Urinary bladder (tissue), 4 donors: ENCODE results near the gene QSOX2. TPM values are rescaled to one million over a fixed set of nuclear protein-coding genes. Genes with fewer than 3 reads are reported as not detected.

ENCODE experiments used
- DNase-seq: peaks from one replicate; pipeline ENCODE4 v3.0.0-alpha.2; 2015; ENCODE audit errors: extremely low spot score
- H3K27ac ChIP-seq: one replicate; pipeline ENCODE4 v1.5.1; 2013; ENCODE audit warnings: low read depth, mild to moderate bottlenecking, moderate library complexity
- H3K36me3 ChIP-seq: one replicate; pipeline ENCODE4 v1.6.1; 2013; ENCODE audit warnings: mild to moderate bottlenecking, moderate library complexity; ENCODE audit not compliant: insufficient read depth
- H3K4me1 ChIP-seq: one replicate; pipeline ENCODE4 v1.6.1; 2013; ENCODE audit warnings: mild to moderate bottlenecking, moderate library complexity; ENCODE audit not compliant: insufficient read depth
- H3K4me3 ChIP-seq: one replicate; pipeline ENCODE4 v1.5.1; 2013; ENCODE audit warnings: low read depth, low read length
- WGBS: extraction: QIAGEN DNeasy Blood & Tissue Kit; methylation state at CpG from one replicate; pipeline ENCODE4 v1.1.7; 2013; 5-methylcytosine and 5-hydroxymethylcytosine counted together
- polyA plus RNA-seq: library from polyadenylated mRNA; stranded (reverse); fragments of 200-250 nt; gene quantifications from one replicate; pipeline ENCODE4 v1.2.3, GENCODE V29; 2013
- total RNA-seq: library from RNA; depleted of rRNA; stranded (reverse); fragments of >200 nt; gene quantifications from one replicate; pipeline ENCODE4 v1.2.3, GENCODE V29; 2014
- donor health status: healthy with polysubstance abuse.
- donor health status: healthy.

QSOX2 gene
- total and polyA plus RNA-seq, 2 donors = 7.6 to 7.8 TPM

GRCh38 chr9:136286359-136286986, 40.9 kb upstream of the QSOX2 start:
- Histone ChIP-seq H3K4me1 (no peaks in the 10 kb centered on the region), H3K36me3 (no peaks in the 10 kb centered on the region), H3K27ac (no peak overlapping the region), H3K4me3 (no peak overlapping the region)
- 84% methylated on average over 30 of the region's 30 CpGs for WGBS
- DNase-seq = no peak

- WGBS = 78% methylated on average over 28 of the region's 28 CpGs
- DNase-seq = no peak
Measured at GRCh38 chr9:136285501-136286358, 40.1 kb upstream of the QSOX2 start.

GRCh38 chr9:136284951-136285350, 39.3 kb upstream of the QSOX2 start:
- Histone ChIP-seq H3K4me3 (no peak overlapping the region), H3K4me1 (no peaks in the 10 kb centered on the region), H3K27ac (no peak overlapping the region), H3K36me3 (no peaks in the 10 kb centered on the region)
- WGBS = 86% methylated on average over 19 of the region's 19 CpGs
- DNase-seq = no peak

More at GRCh38 chr9:136285501-136286358, 40.1 kb upstream of the QSOX2 start:
- H3K36me3 ChIP-seq = no peaks in the 10 kb centered on the region
- H3K4me3 ChIP-seq = no peak overlapping the region
- no peaks in the 10 kb centered on the region for H3K4me1 ChIP-seq
- no peak overlapping the region for H3K27ac ChIP-seq

- 69% methylated on average over 22 of the region's 22 CpGs for WGBS
- H3K4me1 ChIP-seq = no peaks in the 10 kb centered on the region
- H3K36me3 ChIP-seq = no peaks in the 10 kb centered on the region
- DNase-seq = no peak
- H3K4me3 ChIP-seq = no peak overlapping the region
- H3K27ac ChIP-seq = no peak overlapping the region
Measured at GRCh38 chr9:136284311-136284710, 38.7 kb upstream of the QSOX2 start.

GRCh38 chr9:136283291-136284235, 38.0 kb upstream of the QSOX2 start:
- H3K27ac ChIP-seq = no peak overlapping the region
- 13% methylated on average over 31 of the region's 32 CpGs for WGBS

GRCh38 chr9:136282272-136282861, 36.8 kb upstream of the QSOX2 start:
- DNase-seq = no peak
- H3K4me1 ChIP-seq = no peaks in the 10 kb centered on the region
- H3K4me3 ChIP-seq = no peak overlapping the region
- WGBS = 71% methylated on average over 14 of the region's 14 CpGs
- H3K36me3 ChIP-seq = no peaks in the 10 kb centered on the region
- H3K27ac ChIP-seq = no peak overlapping the region

More at GRCh38 chr9:136283291-136284235, 38.0 kb upstream of the QSOX2 start:
- no peak overlapping the region for H3K4me3 ChIP-seq
- no peaks in the 10 kb centered on the region for H3K4me1 ChIP-seq
- no peaks in the 10 kb centered on the region for H3K36me3 ChIP-seq
- DNase-seq = no peak

- H3K4me1 ChIP-seq = no peaks in the 10 kb centered on the region
- H3K36me3 ChIP-seq = no peaks in the 10 kb centered on the region
- DNase-seq = no peak
- no peak overlapping the region for H3K27ac ChIP-seq
- WGBS = 86% methylated on average over 39 of the region's 39 CpGs
- no peak overlapping the region for H3K4me3 ChIP-seq
Measured at GRCh38 chr9:136281421-136282271, 36.0 kb upstream of the QSOX2 start.

GRCh38 chr9:136280535-136281315, 35.1 kb upstream of the QSOX2 start:
- Histone ChIP-seq H3K4me3 (no peak overlapping the region), H3K36me3 (no peaks in the 10 kb centered on the region), H3K4me1 (no peaks in the 10 kb centered on the region), H3K27ac (no peak overlapping the region)
- DNase-seq = no peak
- 86% methylated on average over 16 of the region's 16 CpGs for WGBS

GRCh38 chr9:136279471-136279870, 33.9 kb upstream of the QSOX2 start:
- no peaks in the 10 kb centered on the region for H3K36me3 ChIP-seq
- 89% methylated on average over 6 of the region's 6 CpGs for WGBS

GRCh38 chr9:136278894-136279293, 33.3 kb upstream of the QSOX2 start:
- 88% methylated on average over 1 of the region's 1 CpG for WGBS
- Histone ChIP-seq H3K36me3 (no peaks in the 10 kb centered on the region), H3K4me3 (no peak overlapping the region), H3K27ac (no peak overlapping the region), H3K4me1 (no peaks in the 10 kb centered on the region)
- DNase-seq = no peak

More at GRCh38 chr9:136279471-136279870, 33.9 kb upstream of the QSOX2 start:
- Histone ChIP-seq H3K27ac (no peak overlapping the region), H3K4me1 (no peaks in the 10 kb centered on the region), H3K4me3 (no peak overlapping the region)
- no peak for DNase-seq

- Histone ChIP-seq H3K27ac (no peak overlapping the region), H3K4me3 (no peak overlapping the region), H3K36me3 (no peaks in the 10 kb centered on the region), H3K4me1 (no peaks in the 10 kb centered on the region)
- DNase-seq = no peak
- 87% methylated on average over 9 of the region's 9 CpGs for WGBS
Measured at GRCh38 chr9:136278221-136278620, 32.6 kb upstream of the QSOX2 start.

- DNase-seq = no peak
- Histone ChIP-seq H3K4me1 (no peaks in the 10 kb centered on the region), H3K27ac (no peak overlapping the region), H3K4me3 (no peak overlapping the region), H3K36me3 (no peaks in the 10 kb centered on the region)
- 89% methylated on average over 14 of the region's 14 CpGs for WGBS
Measured at GRCh38 chr9:136277746-136278145, 32.1 kb upstream of the QSOX2 start.
